Activated CD8-positive, alpha-beta memory T cell treated with anti-CD3 and anti-CD28 coated beads for 4 hours (primary cell): ENCODE results near the gene ZNF664.

Source experiments
- DNase-seq, 2 donors: peaks; one replicate each; pipeline ENCODE4 v3.0.0-alpha.2; 2020; ENCODE audit warnings: low read depth in 2 of 2

ZNF664 gene

GRCh38 chr12:123990511-123990910 is 17.5 kb downstream of the ZNF664 start:
- no peak for DNase-seq

- DNase-seq, result no peak
Measured at GRCh38 chr12:123991372-123991951, 18.4 kb downstream of the ZNF664 start.

GRCh38 chr12:123992118-123992825 is 19.3 kb downstream of the ZNF664 start:
- DNase-seq, result no peak

- no peak for DNase-seq
Measured at GRCh38 chr12:123995023-123995748, 22.2 kb downstream of the ZNF664 start.

GRCh38 chr12:123996581-123996980 is 23.6 kb downstream of the ZNF664 start:
- no peak for DNase-seq

- DNase-seq, result no peak
Measured at GRCh38 chr12:123997033-123997822, 24.2 kb downstream of the ZNF664 start.

- no peak for DNase-seq
Measured at GRCh38 chr12:123997908-123998307, 24.9 kb downstream of the ZNF664 start.

GRCh38 chr12:123998344-123998990 is 25.5 kb downstream of the ZNF664 start:
- DNase-seq, result no peak

GRCh38 chr12:123998991-123999359 is 26.0 kb downstream of the ZNF664 start:
- no peak for DNase-seq

GRCh38 chr12:124000111-124000510 is 27.1 kb downstream of the ZNF664 start:
- DNase-seq, result no peak

GRCh38 chr12:124001343-124001742 is 28.3 kb downstream of the ZNF664 start:
- no peak for DNase-seq

- DNase-seq, result no peak
Measured at GRCh38 chr12:124002021-124002644, 29.1 kb downstream of the ZNF664 start.

GRCh38 chr12:124002654-124003053 is 29.6 kb downstream of the ZNF664 start:
- DNase-seq, result no peak

GRCh38 chr12:124004233-124004875 is 31.3 kb downstream of the ZNF664 start:
- no peak for DNase-seq

GRCh38 chr12:124006085-124006845 is 33.2 kb downstream of the ZNF664 start:
- DNase-seq, result no peak

- DNase-seq, result no peak
Measured at GRCh38 chr12:124006846-124007713, 34.1 kb downstream of the ZNF664 start.

GRCh38 chr12:124007826-124008570 is 35.0 kb downstream of the ZNF664 start:
- no peak for DNase-seq

GRCh38 chr12:124008595-124008994 is 35.6 kb downstream of the ZNF664 start:
- DNase-seq, result no peak
